ENCODE measurements around the gene AMDHD1. TPM values are rescaled to one million over a fixed set of nuclear protein-coding genes. Genes with fewer than 3 reads are reported as not detected.

Gene AMDHD1
- total and polyA plus RNA-seq, 2 of the 4 experiments (the other 2 are of a cell fraction): under 0.01 TPM; not detected in 1

DNA sequence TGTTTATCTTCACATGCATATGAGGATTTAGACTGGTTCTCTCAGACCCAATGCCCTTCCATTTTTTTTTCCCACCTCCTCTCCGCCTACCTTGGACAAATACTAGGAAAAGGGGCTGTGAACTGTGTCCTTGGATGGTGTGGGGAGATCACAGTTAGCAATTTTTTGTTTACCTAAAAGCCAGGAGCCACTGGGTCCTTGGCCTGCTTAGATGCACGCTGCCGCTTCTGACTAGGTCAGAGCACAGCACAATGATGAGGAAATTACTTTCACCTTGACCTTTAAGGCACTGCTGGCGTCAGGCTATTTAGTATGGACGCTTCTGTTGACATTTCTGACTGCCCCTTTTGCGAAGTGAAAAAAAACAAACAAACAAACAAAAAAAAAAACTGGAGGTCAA lies 2.6 kb upstream of the AMDHD1 start:
- CTCF ChIA-PET: no interaction called here
- no peaks in the 10 kb centered on the region for H3K9me1 ChIP-seq (ENCODE audit: insufficient read depth, low read length)
- no peak overlapping the region for H3K14ac ChIP-seq (replicated peaks; ENCODE audit: low read depth, low read length)
- H3K27ac ChIP-seq (ENCODE audit: insufficient read depth, low read length): no peak overlapping the region
- no peak overlapping the region for H2BK5ac ChIP-seq (ENCODE audit: low read depth, low read length, poor library complexity, severe bottlenecking)
- in situ Hi-C loops (cut with MboI; ENCODE audit: low sequenced_read_pairs): no loop called here
- H3K18ac ChIP-seq (ENCODE audit: low read depth, low read length): no peak overlapping the region
- POLR2A ChIA-PET (ENCODE audit: unreplicated experiment): no interaction called here
- H3K36me3 ChIP-seq (ENCODE audit: control insufficient read depth, insufficient read depth, low read length): no peaks in the 10 kb centered on the region
- H4K20me1 ChIP-seq (ENCODE audit: insufficient read depth, low read length): no peaks in the 10 kb centered on the region
- H2AK5ac ChIP-seq (ENCODE audit: low read depth, low read length): no peak overlapping the region
- intact Hi-C loops (cut with micrococcal nuclease): no loop called here
- no peak overlapping the region for H3K4ac ChIP-seq (ENCODE audit: low read depth, low read length)
- no peaks in the 10 kb centered on the region for H3K9me3 ChIP-seq (ENCODE audit: control insufficient read depth, insufficient read depth, low read length)
- dilution Hi-C loops (cut with HindIII; ENCODE audit: low sequenced_read_pairs, unreplicated experiment): no loop called here
- no peak overlapping the region for H3K4me2 ChIP-seq (ENCODE audit: low read depth, low read length)
- peaks cover 7% of the 10 kb centered on the region for H3K27me3 ChIP-seq (ENCODE audit: control insufficient read depth, insufficient read depth, low read length)
- ATAC-seq (ENCODE audit: low read depth) (no peak), DNase-seq (no peak)
- H3K9ac ChIP-seq (ENCODE audit: low read depth, low read length): no peak overlapping the region
- no peak overlapping the region for H2BK15ac ChIP-seq (ENCODE audit: low read depth, low read length)
- H4K5ac ChIP-seq (ENCODE audit: low read depth, low read length): no peak overlapping the region
- no peak overlapping the region for H4K91ac ChIP-seq (ENCODE audit: insufficient read depth, low read depth, low read length)
- no peak overlapping the region for H3K23ac ChIP-seq (ENCODE audit: low read depth, low read length)
- no TSS peak for BruUV-seq (replicated peaks)
- H3K79me1 ChIP-seq (ENCODE audit: low read depth in 1 of 2, low read length in 2 of 2): no peaks in the 10 kb centered on the region
- no peak overlapping the region for H2BK20ac ChIP-seq (ENCODE audit: low read depth, low read length)
- no peak for TF ChIP-seq CHD1 (IDR thresholded peaks at IDR 0.05; ENCODE audit: low read depth, low read length)
- no peak for TF ChIP-seq RCOR1 (IDR thresholded peaks at IDR 0.05; ENCODE audit: insufficient replicate concordance, low read length)
- TF ChIP-seq USF2 (IDR thresholded peaks at IDR 0.05; ENCODE audit: low read depth, low read length): no peak
- no peak for TF ChIP-seq NFE2L2 (IDR thresholded peaks at IDR 0.05; ENCODE audit: low read depth, low read length)
- no peak for TF ChIP-seq MAZ (IDR thresholded peaks at IDR 0.05; ENCODE audit: borderline replicate concordance, low read depth, low read length)
- no peak for TF ChIP-seq ELK1 (IDR thresholded peaks at IDR 0.05; ENCODE audit: borderline replicate concordance, low read depth, low read length)
- TF ChIP-seq RFX5 (IDR thresholded peaks at IDR 0.05; ENCODE audit: low read depth, low read length): no peak
- TF ChIP-seq POLR2A (IDR thresholded peaks at IDR 0.05; ENCODE audit: low read depth, low read length): no peak
- no peak for TF ChIP-seq MAFK (IDR thresholded peaks at IDR 0.05; ENCODE audit: low read depth, low read length)
- TF ChIP-seq FOS (IDR thresholded peaks at IDR 0.05; ENCODE audit: low read depth, low read length): no peak
- TF ChIP-seq, protein P1, sequence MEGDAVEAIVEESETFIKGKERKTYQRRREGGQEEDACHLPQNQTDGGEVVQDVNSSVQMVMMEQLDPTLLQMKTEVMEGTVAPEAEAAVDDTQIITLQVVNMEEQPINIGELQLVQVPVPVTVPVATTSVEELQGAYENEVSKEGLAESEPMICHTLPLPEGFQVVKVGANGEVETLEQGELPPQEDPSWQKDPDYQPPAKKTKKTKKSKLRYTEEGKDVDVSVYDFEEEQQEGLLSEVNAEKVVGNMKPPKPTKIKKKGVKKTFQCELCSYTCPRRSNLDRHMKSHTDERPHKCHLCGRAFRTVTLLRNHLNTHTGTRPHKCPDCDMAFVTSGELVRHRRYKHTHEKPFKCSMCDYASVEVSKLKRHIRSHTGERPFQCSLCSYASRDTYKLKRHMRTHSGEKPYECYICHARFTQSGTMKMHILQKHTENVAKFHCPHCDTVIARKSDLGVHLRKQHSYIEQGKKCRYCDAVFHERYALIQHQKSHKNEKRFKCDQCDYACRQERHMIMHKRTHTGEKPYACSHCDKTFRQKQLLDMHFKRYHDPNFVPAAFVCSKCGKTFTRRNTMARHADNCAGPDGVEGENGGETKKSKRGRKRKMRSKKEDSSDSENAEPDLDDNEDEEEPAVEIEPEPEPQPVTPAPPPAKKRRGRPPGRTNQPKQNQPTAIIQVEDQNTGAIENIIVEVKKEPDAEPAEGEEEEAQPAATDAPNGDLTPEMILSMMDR (conservative IDR thresholded peaks at IDR 0.05; ENCODE audit: low read depth, low read length): no peak
- TF ChIP-seq BHLHE40 (IDR thresholded peaks at IDR 0.05; ENCODE audit: low read depth, low read length): no peak
- TF ChIP-seq RAD21 (IDR thresholded peaks at IDR 0.05; ENCODE audit: low read length): no peak
- TF ChIP-seq MXI1 (IDR thresholded peaks at IDR 0.05; ENCODE audit: borderline replicate concordance, low read depth, low read length): no peak
- no peak for TF ChIP-seq CEBPB (IDR thresholded peaks at IDR 0.05; ENCODE audit: low read depth, low read length)
- no peak for TF ChIP-seq SMC3 (IDR thresholded peaks at IDR 0.05; ENCODE audit: low read depth, low read length)
- no peak overlapping the region for H4K8ac ChIP-seq (ENCODE audit: low read depth in 2 of 2, low read length in 2 of 2)
- no CpG with 5 or more reads among the region's 6 CpGs for WGBS, 2 experiments (ENCODE audit: extremely low coverage in 2 of 2, insufficient read length in 1 of 2)
- H3K4me3 ChIP-seq (ENCODE audit: insufficient read depth, low read depth, low read length): no peak overlapping the region
- H3K56ac ChIP-seq (ENCODE audit: extremely low read depth, insufficient read depth, low read length): no peak overlapping the region
- peaks cover 2% of the 10 kb centered on the region; the same call in 1 of the 2 replicates for H3K4me1 ChIP-seq (ENCODE audit: control insufficient read depth, insufficient read depth, low read length)
- H2BK120ac ChIP-seq (ENCODE audit: low read depth, low read length): no peak overlapping the region
- no peak overlapping the region for H2AFZ ChIP-seq (replicated peaks; ENCODE audit: low read length, poor library complexity)
- no peak overlapping the region for H2AK9ac ChIP-seq (replicated peaks; ENCODE audit: low read depth, low read length, poor library complexity)
